Activated T-cell treated with anti-CD3 and anti-CD28 coated beads, Interleukin-2, amount 50 U/mL, for 4 hours (primary cell): ENCODE measurements around the gene GAB4. TPM values are rescaled to one million over a fixed set of nuclear protein-coding genes. Genes with fewer than 3 reads are reported as not detected.

Source experiments
- ATAC-seq, 2 donors: fragments of 200-7000 bp; cut with Tn5 transposase; one replicate each; pipeline ENCODE4 v1.10.0; 2021
- DNase-seq: peaks from one replicate; pipeline ENCODE4 v3.0.0-alpha.2; 2020
- H3K27me3 Mint-ChIP-seq: one replicate; pipeline ENCODE4 v1.8.0; 2021; ENCODE audit warnings: low read depth, mixed read lengths
- H3K36me3 Mint-ChIP-seq: one replicate; pipeline ENCODE4 v1.8.0; 2022; ENCODE audit warnings: mixed read lengths; ENCODE audit not compliant: insufficient read depth
- H3K4me1 Mint-ChIP-seq: one replicate; pipeline ENCODE4 v1.8.0; 2021; ENCODE audit warnings: low read depth, mixed read lengths
- H3K4me3 Mint-ChIP-seq: one replicate; pipeline ENCODE4 v1.8.0; 2021; ENCODE audit warnings: mild to moderate bottlenecking, moderate library complexity, mixed read lengths
- H3K9me3 Mint-ChIP-seq: one replicate; pipeline ENCODE4 v1.8.0; 2021; ENCODE audit warnings: mixed read lengths
- total RNA-seq, 3 donors: library from RNA; stranded (reverse); gene quantifications; one replicate each; pipeline ENCODE4 v1.2.1, GENCODE V29; 2021

Gene GAB4
- total RNA-seq, 3 donors from 2014 or later: not detected

DNA sequence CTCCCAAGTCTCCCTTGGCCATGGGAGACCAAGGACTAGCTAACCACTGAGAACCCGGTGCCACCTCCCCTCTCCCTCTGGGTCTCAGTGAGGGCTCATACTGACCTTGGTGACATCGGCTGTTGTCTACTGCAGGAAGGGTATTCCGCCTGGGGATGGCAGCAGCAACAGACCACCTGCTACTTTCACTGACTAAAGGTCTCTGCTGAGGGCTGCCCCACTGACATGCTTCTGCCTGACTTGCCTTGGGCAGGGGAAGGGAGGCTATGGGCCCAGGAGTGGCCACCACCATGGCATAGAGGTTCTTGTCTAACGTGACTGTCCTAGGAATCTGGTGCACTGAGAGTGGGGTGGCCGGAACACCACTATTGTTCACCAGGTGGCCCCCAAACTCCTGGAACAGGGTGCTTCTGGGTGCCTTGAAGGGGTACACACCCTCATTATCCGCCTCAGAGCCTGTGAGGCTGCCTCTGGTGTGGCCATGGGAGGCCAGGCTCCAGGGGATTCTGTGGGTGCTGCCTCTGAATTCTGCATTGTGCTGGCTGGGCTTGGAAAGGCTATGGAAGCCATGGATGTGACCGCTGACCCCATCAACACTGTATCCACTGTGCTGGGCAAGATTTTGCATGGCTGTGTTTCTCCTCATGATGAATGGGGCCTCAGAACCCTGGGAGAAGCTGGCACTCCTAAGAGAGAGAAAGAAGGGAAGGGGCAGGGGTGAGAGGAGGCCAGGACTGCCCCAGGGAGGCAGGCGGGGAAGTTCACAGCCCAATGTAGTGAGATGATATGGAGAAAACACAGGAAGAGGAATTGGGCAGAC lies 38.3 kb downstream of the GAB4 start:
- no peak overlapping the region for H3K4me3 Mint-ChIP-seq
- no peaks in the 10 kb centered on the region for H3K9me3 Mint-ChIP-seq
- no peaks in the 10 kb centered on the region for H3K36me3 Mint-ChIP-seq
- no peak for DNase-seq
- H3K4me1 Mint-ChIP-seq: peaks cover 4% of the 10 kb centered on the region
- ATAC-seq: no peak
- peaks cover 26% of the 10 kb centered on the region for H3K27me3 Mint-ChIP-seq

DNA sequence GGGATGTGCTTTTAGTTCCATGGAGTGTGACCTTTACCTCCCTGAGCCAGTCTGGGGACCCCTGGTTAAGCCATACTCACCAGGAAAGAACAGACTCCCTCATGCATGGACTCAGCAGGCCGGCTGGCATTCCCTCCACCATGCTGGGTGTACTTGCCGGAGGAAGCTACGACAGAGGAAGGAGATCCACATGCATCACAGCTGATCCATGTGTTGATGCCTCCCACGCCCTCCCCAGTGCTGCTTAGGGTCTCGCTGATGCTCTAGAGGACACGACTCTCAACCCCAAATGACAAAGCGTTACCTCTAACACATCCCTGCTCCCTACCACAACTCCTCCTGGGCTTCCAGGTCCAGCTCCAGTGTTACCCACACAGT lies 39.8 kb downstream of the GAB4 start:
- no peaks in the 10 kb centered on the region for H3K9me3 Mint-ChIP-seq
- peaks cover 21% of the 10 kb centered on the region for H3K27me3 Mint-ChIP-seq

DNA sequence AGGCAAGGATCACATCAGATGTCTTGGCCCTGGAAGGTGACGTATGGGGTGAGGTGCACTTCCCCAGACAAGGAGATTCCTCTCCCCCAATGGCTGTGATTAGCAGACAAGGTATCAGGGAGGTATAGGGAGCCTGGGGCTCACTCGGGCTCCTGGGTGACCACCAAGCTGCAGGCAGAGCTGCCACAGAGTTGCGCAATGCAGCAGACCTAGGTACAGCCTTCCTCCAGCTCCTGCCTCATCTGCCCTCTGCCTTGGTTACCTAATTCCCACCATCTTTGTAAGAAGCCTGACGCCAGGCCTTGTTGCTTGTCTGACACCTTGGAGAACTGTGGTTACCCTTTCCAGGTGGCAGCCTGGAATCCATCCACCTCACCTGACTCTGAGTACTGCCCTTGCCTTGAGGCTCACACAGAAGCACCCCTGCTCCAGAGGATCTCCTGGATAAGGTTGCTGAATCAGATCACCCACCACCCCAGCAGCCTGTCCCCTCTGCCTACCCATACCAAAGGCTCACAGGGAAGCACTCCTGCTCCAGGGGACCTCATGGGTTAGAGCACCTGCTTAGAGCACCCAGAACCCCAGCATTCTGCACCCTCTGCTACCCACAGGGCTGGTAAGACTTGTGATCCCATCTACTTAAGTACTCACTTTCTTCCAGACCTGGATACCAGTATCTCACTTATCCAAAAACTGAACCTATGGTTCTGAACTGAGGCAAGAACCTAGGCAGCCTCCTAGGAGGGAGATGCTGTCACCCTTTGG lies 40.4 kb downstream of the GAB4 start:
- Mint-ChIP-seq H3K36me3 (no peaks in the 10 kb centered on the region), H3K4me1 (peaks cover 4% of the 10 kb centered on the region), H3K27me3 (peaks cover 15% of the 10 kb centered on the region)

More for the DNA sequence above, 39.8 kb downstream of the GAB4 start:
- DNase-seq (no peak), ATAC-seq (no peak)
- no peaks in the 10 kb centered on the region for H3K36me3 Mint-ChIP-seq
- H3K4me1 Mint-ChIP-seq: peaks cover 4% of the 10 kb centered on the region
- H3K4me3 Mint-ChIP-seq: no peak overlapping the region

DNA sequence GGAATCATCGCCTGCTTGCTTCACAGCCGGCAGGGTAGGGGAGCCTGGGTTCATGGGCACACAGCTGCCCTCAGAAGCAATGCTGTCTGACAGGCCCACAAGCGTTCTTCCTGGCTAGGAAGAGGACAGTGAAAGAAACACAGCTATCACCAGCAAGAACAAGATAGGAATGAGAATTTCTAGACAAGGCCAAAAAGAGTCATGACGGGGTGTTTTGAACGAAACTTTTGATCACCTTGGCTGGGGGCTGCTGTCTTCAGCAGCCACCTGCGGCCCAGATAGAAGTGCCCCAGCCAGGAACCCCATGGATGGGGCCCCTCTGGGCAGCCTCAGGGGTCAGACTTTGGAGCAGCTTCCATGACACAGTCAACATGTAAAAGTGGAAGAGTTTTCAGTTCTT lies 41.8 kb downstream of the GAB4 start:
- Mint-ChIP-seq H3K27me3 (peaks cover 5% of the 10 kb centered on the region), H3K4me3 (no peak overlapping the region), H3K4me1 (peaks cover 4% of the 10 kb centered on the region), H3K36me3 (no peaks in the 10 kb centered on the region), H3K9me3 (no peaks in the 10 kb centered on the region)
- ATAC-seq: no peak
- DNase-seq: no peak

More for the DNA sequence above, 40.4 kb downstream of the GAB4 start:
- DNase-seq: no peak
- no peak for ATAC-seq
- Mint-ChIP-seq H3K4me3 (no peak overlapping the region), H3K9me3 (no peaks in the 10 kb centered on the region)

DNA sequence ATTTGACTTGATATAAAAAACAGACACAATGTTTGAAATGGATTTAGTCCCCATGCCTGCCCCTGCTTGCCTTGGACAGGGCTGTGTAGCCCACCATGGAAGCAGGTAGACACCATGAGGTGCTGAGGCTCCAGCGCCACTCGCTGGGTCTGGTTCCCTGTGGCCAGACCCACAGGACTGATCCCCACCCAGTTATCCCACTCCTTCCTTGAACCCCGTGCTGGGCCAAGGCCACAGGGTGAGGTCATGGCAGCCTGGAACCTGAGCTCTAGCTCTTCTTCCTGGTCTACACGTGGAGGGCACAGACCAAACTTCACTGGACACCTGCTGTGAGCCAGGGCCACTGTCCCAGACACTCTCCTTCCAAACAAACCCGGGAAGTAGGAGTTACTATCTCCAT lies 42.5 kb downstream of the GAB4 start:
- Mint-ChIP-seq H3K27me3 (peaks cover 3% of the 10 kb centered on the region), H3K36me3 (no peaks in the 10 kb centered on the region), H3K4me1 (peaks cover 3% of the 10 kb centered on the region), H3K9me3 (no peaks in the 10 kb centered on the region), H3K4me3 (no peak overlapping the region)
- ATAC-seq: no peak
- DNase-seq: no peak

DNA sequence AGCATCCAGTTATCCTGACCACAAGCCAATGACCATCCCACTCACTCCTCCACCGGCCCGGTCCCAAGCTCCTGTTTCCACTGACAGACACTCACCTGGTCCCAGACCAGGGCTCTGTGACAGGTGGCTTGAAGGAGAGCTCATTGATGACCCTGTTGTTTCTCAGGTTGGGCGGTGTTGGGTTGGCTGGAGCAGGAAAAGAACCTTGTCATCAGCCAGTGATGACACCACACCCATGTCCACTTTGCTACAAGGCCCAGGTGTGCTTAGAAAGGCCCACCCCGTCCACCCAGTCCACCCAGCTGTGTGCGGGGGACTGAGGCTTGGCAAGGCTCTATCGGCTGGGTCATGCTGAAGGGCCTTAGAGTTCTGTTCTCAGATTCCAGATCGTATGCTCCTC lies 42.9 kb downstream of the GAB4 start:
- Mint-ChIP-seq H3K4me1 (no peaks in the 10 kb centered on the region), H3K27me3 (peaks cover 3% of the 10 kb centered on the region), H3K9me3 (no peaks in the 10 kb centered on the region), H3K36me3 (no peaks in the 10 kb centered on the region), H3K4me3 (no peak overlapping the region)
- DNase-seq: no peak
- ATAC-seq: no peak

DNA sequence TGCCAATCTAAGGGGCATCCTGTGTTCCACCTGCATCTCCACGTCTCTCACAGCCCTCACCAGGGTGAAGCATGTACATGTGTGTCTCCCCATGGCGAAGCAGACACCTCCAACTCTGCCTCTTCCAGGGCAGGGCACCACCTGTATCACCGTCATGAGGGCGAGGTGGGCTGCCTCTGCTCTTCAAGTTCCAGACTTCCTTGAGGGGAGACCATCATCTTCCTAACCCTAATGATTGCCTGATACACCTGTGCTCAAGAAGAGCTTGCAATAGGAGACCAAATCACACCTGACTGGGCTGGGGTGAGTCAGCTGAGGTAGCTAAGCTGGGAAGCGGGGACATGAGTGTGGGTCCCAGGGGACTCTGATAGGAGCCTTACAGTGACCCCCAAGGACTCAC lies 43.7 kb downstream of the GAB4 start:
- no peaks in the 10 kb centered on the region for H3K9me3 Mint-ChIP-seq
- H3K4me1 Mint-ChIP-seq: no peaks in the 10 kb centered on the region
- no peak for DNase-seq
- no peak for ATAC-seq
- peaks cover 3% of the 10 kb centered on the region for H3K27me3 Mint-ChIP-seq
- H3K36me3 Mint-ChIP-seq: no peaks in the 10 kb centered on the region
- peak overlapping the region; percentile 7 for H3K4me3 Mint-ChIP-seq

DNA sequence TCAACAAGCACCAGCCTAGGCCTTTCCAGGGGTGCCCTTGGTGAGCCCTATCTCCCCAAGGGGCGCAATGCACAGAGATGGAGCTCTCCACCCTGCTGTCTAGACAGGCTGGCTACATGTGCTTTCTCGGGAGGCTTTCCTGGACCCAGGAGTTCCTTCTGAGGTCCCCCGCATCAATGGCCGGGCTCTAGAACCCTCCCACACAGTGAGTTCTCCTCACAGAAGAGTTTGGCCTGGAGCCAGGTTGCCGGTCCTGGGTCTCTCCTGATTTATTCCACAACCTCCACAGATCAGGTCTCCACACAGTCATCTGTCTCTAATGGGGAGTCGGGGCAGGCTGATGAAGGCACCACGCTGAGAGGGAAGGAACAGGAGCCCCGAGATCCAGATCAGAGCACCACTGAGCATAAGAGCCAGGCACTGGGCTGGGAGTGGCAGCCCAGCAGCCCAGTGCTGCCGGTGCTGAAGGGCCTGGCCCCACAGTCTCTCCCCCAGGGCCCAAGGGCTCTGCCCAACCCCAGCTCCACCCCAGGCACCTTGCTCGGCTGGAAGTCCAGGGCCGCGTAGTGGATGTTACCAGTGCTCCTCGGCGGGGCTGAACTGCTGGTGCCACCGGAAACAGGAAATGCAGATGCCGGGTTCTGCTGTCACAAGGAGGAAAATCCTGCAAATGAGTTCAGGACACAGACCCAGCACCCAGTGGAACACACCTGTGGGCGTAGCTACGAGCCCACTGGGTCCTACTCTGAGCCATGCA lies 44.7 kb downstream of the GAB4 start:
- no peak for ATAC-seq
- no peaks in the 10 kb centered on the region for H3K4me1 Mint-ChIP-seq
- DNase-seq: no peak
- H3K9me3 Mint-ChIP-seq: no peaks in the 10 kb centered on the region
- H3K36me3 Mint-ChIP-seq: no peaks in the 10 kb centered on the region
- H3K27me3 Mint-ChIP-seq: peaks cover 3% of the 10 kb centered on the region
- H3K4me3 Mint-ChIP-seq: no peak overlapping the region

DNA sequence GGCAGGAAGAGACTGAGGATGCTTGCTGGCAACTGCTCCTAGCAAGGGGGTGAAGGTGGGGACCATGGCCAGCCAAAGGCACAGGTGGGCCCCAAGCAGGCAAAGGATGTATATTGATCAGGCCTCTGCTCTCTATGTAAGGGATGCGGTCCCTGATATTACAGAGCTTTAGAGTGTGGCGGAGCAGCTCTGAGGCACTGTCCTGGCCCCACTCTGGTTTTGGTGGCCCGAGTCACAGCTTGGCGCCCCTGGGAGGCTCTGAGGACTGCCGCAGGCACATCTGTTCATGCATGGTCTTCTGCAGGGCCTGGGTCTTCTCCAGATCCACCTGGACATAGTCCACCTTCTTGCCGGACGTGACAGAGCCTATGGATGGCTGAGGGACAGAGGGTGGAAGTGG lies 45.5 kb downstream of the GAB4 start:
- Mint-ChIP-seq H3K4me1 (no peaks in the 10 kb centered on the region), H3K4me3 (no peak overlapping the region), H3K36me3 (no peaks in the 10 kb centered on the region), H3K27me3 (peaks cover 3% of the 10 kb centered on the region), H3K9me3 (no peaks in the 10 kb centered on the region)
- DNase-seq (no peak), ATAC-seq (no peak)

DNA sequence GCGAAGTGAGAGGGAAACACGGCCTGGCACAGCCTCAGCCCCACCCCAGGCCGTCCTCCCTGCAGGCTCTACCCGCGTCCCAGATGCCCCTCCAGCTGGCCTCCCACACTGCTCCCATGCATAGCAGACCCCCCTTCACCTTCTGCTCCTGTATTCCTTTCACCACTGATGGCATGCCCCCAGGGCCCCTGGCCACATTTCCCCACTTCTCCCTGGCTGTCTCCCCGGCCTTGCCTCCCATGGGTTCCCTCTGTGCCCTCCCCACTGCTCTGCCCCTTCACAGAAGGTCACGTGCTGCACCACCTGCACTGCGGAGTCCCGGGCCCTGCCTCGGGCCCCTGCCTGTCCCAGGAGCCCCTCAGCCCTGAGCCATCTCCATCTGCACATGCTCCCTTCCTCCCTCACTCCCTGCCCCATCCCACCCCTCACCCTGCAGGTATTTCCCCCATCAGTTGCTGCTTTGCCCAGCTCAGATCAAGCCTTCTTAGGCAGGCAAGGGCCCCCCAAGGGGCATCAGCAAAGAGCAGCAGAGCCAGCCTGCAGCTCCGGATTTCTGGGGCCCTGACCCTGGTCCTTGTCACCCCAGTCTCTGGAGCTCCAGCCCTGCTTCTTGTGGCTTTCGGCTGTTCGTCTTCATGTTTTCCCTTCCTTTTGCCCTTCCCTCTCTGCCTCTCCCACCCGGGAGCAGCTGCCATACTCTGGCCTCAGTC lies 46.4 kb downstream of the GAB4 start:
- Mint-ChIP-seq H3K36me3 (no peaks in the 10 kb centered on the region), H3K4me3 (no peak overlapping the region)
- DNase-seq: no peak

DNA sequence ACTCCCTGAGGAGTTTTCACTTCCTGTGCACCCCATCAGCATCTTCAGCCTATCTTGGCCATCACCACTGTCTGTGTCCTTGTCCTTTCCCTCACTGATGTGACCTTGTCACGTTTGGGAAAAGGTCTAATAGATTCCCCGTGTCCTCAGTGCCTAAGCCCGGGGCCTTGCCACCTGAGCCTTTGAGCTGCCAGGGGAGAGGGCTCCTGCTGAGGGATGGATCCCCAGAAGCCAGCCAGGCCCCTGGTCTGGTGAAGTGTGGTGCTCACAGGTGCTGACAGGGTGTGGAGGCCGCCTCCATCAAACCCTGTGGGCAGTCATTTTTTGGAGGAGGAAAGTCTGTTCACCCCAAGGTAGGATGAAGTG lies 47.2 kb downstream of the GAB4 start:
- H3K9me3 Mint-ChIP-seq: no peaks in the 10 kb centered on the region
- H3K36me3 Mint-ChIP-seq: no peaks in the 10 kb centered on the region
- ATAC-seq (no peak), DNase-seq (no peak)
- H3K4me3 Mint-ChIP-seq: no peak overlapping the region
- peaks cover 3% of the 10 kb centered on the region for H3K27me3 Mint-ChIP-seq
- peaks cover 2% of the 10 kb centered on the region for H3K4me1 Mint-ChIP-seq

More for the DNA sequence above, 46.4 kb downstream of the GAB4 start:
- Mint-ChIP-seq H3K27me3 (peaks cover 3% of the 10 kb centered on the region), H3K9me3 (no peaks in the 10 kb centered on the region), H3K4me1 (no peaks in the 10 kb centered on the region)
- ATAC-seq: no peak

DNA sequence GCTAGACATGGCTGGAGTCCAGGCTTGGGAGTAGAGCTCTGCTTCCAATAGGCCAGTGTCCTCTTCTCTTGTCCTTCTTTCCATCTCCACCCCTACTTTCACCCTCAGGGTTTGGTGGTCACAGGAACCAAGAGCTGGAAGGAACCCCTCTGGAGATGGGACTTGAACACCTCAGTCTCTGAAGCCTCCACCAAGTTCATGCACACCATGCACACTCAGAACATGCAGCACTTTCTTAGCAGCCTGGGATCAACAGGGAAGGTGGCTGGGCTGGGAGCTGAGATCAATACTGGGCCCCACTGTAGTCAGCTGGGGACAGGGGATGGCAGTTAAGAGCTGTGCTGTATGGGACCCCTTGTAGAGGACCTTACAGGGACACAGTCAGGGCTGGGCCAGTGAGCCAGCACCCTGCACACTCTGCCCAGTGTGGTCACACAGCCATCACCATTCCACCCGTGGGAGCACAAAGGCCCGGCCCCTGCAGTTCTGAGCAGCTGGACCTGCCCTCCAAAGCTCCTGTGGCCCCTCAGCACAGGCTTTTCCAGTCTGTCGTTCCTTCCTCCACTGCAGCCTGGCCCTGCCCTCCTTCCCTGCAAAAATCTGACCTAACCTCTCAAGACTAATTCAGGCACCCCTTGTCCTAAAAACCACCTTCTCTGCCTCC lies 47.7 kb downstream of the GAB4 start:
- H3K4me3 Mint-ChIP-seq: no peak overlapping the region
- H3K36me3 Mint-ChIP-seq: no peaks in the 10 kb centered on the region
- no peaks in the 10 kb centered on the region for H3K9me3 Mint-ChIP-seq
- H3K27me3 Mint-ChIP-seq: no peaks in the 10 kb centered on the region
- ATAC-seq (no peak), DNase-seq (no peak)
- peaks cover 7% of the 10 kb centered on the region for H3K4me1 Mint-ChIP-seq

DNA sequence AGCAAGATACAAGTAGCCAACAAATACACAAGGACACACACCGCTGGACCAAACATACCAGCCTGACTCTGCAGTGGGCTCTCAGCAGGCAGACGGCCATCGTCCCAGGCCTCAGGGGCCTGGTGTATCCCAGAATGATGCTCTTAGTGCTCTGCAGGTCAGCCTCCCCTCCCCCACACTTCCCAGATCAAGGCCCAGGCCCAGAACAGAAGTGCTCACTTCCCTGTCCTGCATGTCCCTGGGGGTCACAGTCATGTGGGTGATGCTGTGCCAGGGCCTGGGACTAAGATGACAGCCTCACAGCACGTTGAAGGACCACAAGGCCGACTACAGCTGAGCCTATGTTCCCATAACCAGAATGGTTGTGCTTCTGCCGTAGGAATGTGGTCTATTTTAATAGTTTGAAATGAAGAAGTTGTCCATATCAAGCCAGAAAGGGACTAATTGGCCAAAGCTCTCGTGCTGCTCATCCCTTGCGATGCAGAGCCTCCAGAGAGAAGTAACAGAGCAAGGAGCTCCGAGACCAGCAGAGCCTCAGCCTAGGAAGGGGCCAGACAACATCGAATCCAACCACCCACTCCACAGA lies 48.6 kb downstream of the GAB4 start:
- Mint-ChIP-seq H3K9me3 (no peaks in the 10 kb centered on the region), H3K27me3 (no peaks in the 10 kb centered on the region), H3K36me3 (no peaks in the 10 kb centered on the region), H3K4me1 (peaks cover 7% of the 10 kb centered on the region), H3K4me3 (no peak overlapping the region)
- ATAC-seq (no peak), DNase-seq (no peak)
